GM18507 (cell line): ENCODE results near the gene DOCK9.

ENCODE experiments used
- DNase-seq: peaks from one replicate; pipeline ENCODE4 v3.0.0; 2011; ENCODE audit warnings: low read depth; ENCODE audit not compliant: insufficient read length; ENCODE audit errors: extremely low spot score
- FAIRE-seq: peaks from 2 replicates; lab custom pipeline; 2011; peaks lifted over from hg19 to GRCh38; lab: Jason Lieb, UNC

DOCK9 gene

GRCh38 chr13:98875146-98875729 lies 102.6 kb downstream of the DOCK9 start:
- DNase-seq (no peak), FAIRE-seq (peak; percentile 74)

- DNase-seq (no peak), FAIRE-seq (no peak)
Measured at GRCh38 chr13:98874029-98874397, 103.9 kb downstream of the DOCK9 start.

GRCh38 chr13:98873377-98874028 lies 104.4 kb downstream of the DOCK9 start:
- DNase-seq (no peak), FAIRE-seq (no peak)

DNA sequence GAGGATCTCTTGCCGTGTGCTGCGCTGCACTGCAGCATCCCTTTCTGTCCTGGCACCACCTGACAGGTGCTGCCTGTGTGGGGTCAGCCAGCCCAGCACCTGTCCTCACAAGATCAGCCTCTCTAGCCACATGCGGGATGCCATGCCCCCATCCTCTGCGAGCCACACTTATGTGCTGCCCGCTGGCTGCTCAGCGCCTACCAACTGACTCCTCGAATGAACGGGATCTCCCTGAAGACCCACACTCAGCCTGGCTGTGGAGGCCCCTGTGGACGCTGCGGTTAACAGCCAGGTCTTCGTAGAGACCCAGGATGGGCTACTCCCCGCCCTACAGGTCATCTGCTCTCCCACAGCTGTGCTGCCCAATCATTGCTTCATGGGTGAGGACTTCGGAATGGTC lies 106.1 kb downstream of the DOCK9 start:
- no peak for FAIRE-seq
- no peak for DNase-seq

DNA sequence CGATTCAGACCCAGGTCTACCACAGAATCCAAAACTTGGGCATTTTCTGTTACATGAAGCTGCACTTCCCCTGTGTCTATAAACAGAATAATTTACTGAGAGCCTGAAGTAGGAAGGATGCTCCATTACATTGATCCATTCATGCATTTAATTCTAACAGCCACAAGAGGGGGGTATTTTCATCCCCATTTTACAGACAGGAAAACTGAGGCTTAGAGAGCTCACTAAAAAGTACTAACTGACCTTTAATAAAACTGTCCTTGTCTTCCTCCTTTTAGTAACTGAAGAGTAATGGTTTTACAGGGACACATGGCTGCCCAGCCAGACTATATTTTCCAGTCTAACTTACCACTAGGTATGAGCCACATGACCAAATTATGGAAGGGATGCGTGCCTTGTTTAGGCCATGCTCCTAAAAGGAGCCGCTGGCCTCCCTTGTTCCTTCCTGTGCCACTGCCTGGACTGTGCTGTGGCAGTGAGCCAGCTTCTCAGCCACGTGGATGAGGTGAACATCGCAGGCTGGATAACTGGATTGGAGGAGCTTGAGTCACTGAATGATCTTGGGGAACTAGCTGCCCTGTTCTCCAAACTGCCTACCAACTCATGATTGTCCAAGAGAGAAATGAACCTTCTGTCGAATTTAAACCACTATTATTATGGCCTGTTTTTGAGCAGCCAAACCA lies 108.3 kb downstream of the DOCK9 start:
- FAIRE-seq = peak; percentile 68
- no peak for DNase-seq

GRCh38 chr13:98868932-98869331 lies 108.9 kb downstream of the DOCK9 start:
- FAIRE-seq (no peak), DNase-seq (no peak)

- FAIRE-seq (no peak), DNase-seq (no peak)
Measured at GRCh38 chr13:98866882-98867281, 111.0 kb downstream of the DOCK9 start.

DNA sequence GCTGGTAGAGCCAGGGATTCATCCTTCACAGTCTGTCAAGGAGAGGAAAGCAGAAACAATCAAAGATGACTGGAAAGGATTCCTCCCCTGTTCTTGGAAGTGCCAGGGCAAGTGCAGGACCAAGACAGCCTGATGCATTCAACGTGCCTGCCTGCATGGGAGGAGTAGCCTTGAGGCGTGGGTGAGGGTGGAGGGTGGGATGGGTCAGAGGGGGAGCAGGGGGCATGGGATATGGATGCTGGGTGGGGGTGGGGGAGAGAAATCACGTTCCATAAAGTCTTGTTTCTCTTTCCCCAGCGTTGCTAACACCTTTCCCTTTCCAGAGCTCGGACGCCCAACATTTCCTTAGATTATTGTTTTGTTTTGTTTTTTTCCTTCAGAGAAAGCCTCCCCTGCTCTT lies 117.4 kb downstream of the DOCK9 start:
- DNase-seq (no peak), FAIRE-seq (no peak)

DNA sequence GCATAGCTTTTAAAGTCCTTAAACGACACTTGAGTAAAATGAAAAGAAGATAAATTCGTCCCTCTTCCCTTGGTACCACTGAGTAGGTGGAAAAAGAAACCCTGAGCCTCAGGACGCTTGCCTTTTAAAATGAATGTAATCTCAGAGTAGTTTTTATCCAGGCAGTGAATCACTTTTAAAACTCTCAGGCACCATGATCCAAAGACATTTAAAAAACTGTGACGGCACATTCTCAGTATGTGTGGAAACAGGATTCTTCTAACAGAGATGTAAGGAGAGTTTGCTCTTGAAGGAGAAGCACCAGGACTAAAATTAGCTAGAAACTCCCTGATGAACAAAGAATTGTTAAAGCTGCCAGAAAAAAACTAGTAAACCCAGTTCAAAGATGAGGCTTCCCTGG lies 119.7 kb downstream of the DOCK9 start:
- FAIRE-seq = no peak

DNA sequence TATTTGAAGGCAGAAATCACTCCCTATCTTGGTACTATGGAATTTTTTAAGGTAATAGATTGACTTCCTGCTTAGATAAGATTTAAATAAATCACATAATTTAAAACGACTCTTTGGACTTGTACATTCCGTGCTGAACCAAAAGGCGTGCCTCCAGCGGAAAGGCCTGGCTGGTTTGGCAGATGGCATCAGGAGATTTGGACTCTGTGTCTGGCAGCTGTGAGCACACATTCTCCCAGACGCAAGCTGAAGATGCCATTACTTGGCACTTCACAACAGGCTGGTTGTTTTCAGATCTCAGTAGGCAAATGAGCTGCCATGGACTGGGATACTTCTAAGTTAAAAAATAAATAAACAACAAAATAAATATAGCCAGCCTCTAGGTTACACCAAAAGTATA lies 120.9 kb downstream of the DOCK9 start:
- DNase-seq (no peak), FAIRE-seq (no peak)

More for the DNA sequence above, 119.7 kb downstream of the DOCK9 start:
- DNase-seq = no peak

- FAIRE-seq (no peak), DNase-seq (no peak)
Measured at GRCh38 chr13:98854448-98854847, 123.4 kb downstream of the DOCK9 start.

- FAIRE-seq = peak; percentile 62
Measured at GRCh38 chr13:98853771-98854221, 124.1 kb downstream of the DOCK9 start.

DNA sequence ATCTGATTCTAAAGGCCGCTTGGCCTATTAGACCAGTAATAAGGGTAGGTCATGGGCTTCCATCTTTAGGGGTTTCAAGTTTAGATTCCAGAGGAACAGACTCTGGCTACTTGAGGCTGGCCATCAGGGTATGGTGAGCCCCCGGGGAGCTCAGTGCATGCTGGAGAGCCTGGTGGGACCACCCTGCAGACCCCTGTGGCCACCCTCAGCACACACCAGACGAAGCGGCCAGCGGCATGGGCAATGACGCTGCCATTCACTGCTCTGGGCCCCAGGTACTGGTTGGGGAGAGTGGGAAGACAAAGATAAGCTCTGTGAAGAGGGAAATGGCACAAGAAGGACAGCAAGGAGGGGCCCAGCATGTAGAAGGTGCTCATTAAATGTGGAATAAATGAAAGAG lies 126.6 kb downstream of the DOCK9 start:
- no peak for FAIRE-seq
- DNase-seq = no peak

More at GRCh38 chr13:98853771-98854221, 124.1 kb downstream of the DOCK9 start:
- no peak for DNase-seq

DNA sequence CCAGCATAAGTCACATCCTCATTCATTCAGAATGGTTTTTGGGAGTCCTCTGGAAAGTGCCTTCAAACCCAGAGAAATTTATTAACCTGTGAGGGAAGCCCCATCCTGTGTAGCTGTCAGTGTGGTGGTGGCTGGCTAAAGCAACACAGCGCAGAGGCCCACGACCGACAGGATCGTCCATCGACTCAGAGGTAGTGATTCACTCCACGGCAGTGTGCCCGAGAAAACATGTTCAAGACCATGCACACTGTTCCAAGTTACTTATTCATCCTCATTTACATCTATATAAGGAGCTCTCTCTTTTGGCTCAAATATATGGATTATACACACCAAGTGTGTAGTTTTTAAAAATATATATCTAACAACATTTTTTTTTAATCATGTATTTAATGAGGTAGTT lies 129.1 kb downstream of the DOCK9 start:
- no peak for FAIRE-seq

GRCh38 chr13:98847780-98848179 lies 130.1 kb downstream of the DOCK9 start:
- no peak for FAIRE-seq
- DNase-seq = no peak

More for the DNA sequence above, 129.1 kb downstream of the DOCK9 start:
- DNase-seq = no peak

GRCh38 chr13:98846986-98847385 lies 130.9 kb downstream of the DOCK9 start:
- FAIRE-seq (no peak), DNase-seq (no peak)

- FAIRE-seq (no peak), DNase-seq (no peak)
Measured at GRCh38 chr13:98846521-98846920, 131.3 kb downstream of the DOCK9 start.

- no peak for FAIRE-seq
- DNase-seq = no peak
Measured at GRCh38 chr13:98845742-98846141, 132.1 kb downstream of the DOCK9 start.

- DNase-seq = no peak
- no peak for FAIRE-seq
Measured at GRCh38 chr13:98844021-98844420, 133.8 kb downstream of the DOCK9 start.

GRCh38 chr13:98843482-98843877 lies 134.4 kb downstream of the DOCK9 start:
- DNase-seq (no peak), FAIRE-seq (no peak)
